RWPE1 (cell line): ENCODE data around the gene C4A.
"Not testable (repeated sequence)": the region's sequence is repeated elsewhere in the genome, so short reads cannot be mapped to it uniquely, and the experiment has no call there.

Experiments
- CTCF ChIA-PET: fragments of 350-600 bp; sonication (Branson Sonifier 250); formaldehyde crosslinking; extraction: SDS; loops from one replicate; lab custom pipeline; 2021; lab: Yijun Ruan, JAX
- POLR2A ChIA-PET: fragments of 400-600 bp; formaldehyde crosslinking; extraction: SDS; loops from one replicate; lab custom pipeline; 2020; ENCODE audit warnings: antibody characterized with exemption; ENCODE audit not compliant: low non-redundant PET; lab: Yijun Ruan, JAX
- DNase-seq: peaks from one replicate; pipeline ENCODE4 v3.0.0; 2012; ENCODE audit warnings: low spot score
- H3K27ac ChIP-seq: fragments of 450-650 bp; 2 replicates; pipeline ENCODE4 v1.5.1; 2017
- CTCF ChIP-seq: fragments of 450-650 bp; conservative IDR thresholded peaks from 2 replicates; pipeline ENCODE4 v1.5.1; 2017; ENCODE audit warnings: low read depth, mild to moderate bottlenecking

The C4A gene

GRCh38 chr6:31978831-31979230 is 3.0 kb upstream of the C4A start:
- no peak for DNase-seq
- no peak overlapping the region; the same call in 1 of the 2 replicates for H3K27ac ChIP-seq
- CTCF ChIA-PET: interaction anchor here (0.6 kb wide), 1 partner anchor 148 kb away, joined by 4 read pairs; no protein-coding TSS in a partner anchor
- no peak for TF ChIP-seq CTCF
- POLR2A ChIA-PET: no interaction called here

GRCh38 chr6:31979238-31979898 is 2.5 kb upstream of the C4A start:
- ChIA-PET CTCF (interaction anchor here (0.6 kb wide), 3 partner anchors 69 to 287 kb away, joined by 3 to 4 read pairs (median 3); no protein-coding TSS in a partner anchor), POLR2A (interaction anchor here (0.6 kb wide), 1 partner anchor 292 kb away, joined by 5 read pairs; no protein-coding TSS in a partner anchor)
- no peak for TF ChIP-seq CTCF
- no peak for DNase-seq
- peak overlapping the region; percentile 25; the same call in 1 of the 2 replicates for H3K27ac ChIP-seq

- ChIA-PET CTCF (interaction anchor here (0.6 kb wide), 3 partner anchors 70 to 287 kb away, joined by 3 read pairs; no protein-coding TSS in a partner anchor), POLR2A (interaction anchor here (0.6 kb wide), 1 partner anchor 293 kb away, joined by 5 read pairs; no protein-coding TSS in a partner anchor)
- H3K27ac ChIP-seq: peak overlapping the region; percentile 27
- not testable (repeated sequence) for DNase-seq
Measured at GRCh38 chr6:31980195-31980876, 1.5 kb upstream of the C4A start.

GRCh38 chr6:31980998-31981397 is 859 bp upstream of the C4A start:
- H3K27ac ChIP-seq, DNase-seq, POLR2A ChIA-PET, CTCF ChIA-PET: not testable (repeated sequence)

GRCh38 chr6:31989363-31989762 is 7.5 kb downstream of the C4A start:
- DNase-seq, H3K27ac ChIP-seq, POLR2A ChIA-PET, CTCF ChIA-PET: not testable (repeated sequence)

GRCh38 chr6:31994421-31994820 is 12.6 kb downstream of the C4A start:
- H3K27ac ChIP-seq, DNase-seq, POLR2A ChIA-PET, CTCF ChIA-PET: not testable (repeated sequence)

GRCh38 chr6:31996385-31996784 is 14.5 kb downstream of the C4A start:
- H3K27ac ChIP-seq, DNase-seq, CTCF ChIA-PET, POLR2A ChIA-PET: not testable (repeated sequence)

GRCh38 chr6:32002546-32003268 is 20.9 kb downstream of the C4A start:
- CTCF ChIA-PET, H3K27ac ChIP-seq, DNase-seq, POLR2A ChIA-PET: not testable (repeated sequence)

GRCh38 chr6:32003301-32003700 is 21.4 kb downstream of the C4A start:
- DNase-seq, H3K27ac ChIP-seq, POLR2A ChIA-PET, CTCF ChIA-PET: not testable (repeated sequence)

- H3K27ac ChIP-seq, DNase-seq, POLR2A ChIA-PET, CTCF ChIA-PET: not testable (repeated sequence)
Measured at GRCh38 chr6:32004393-32004792, 22.5 kb downstream of the C4A start.

- H3K27ac ChIP-seq, CTCF ChIA-PET, POLR2A ChIA-PET, DNase-seq: not testable (repeated sequence)
Measured at GRCh38 chr6:32004864-32005537, 23.1 kb downstream of the C4A start.

- H3K27ac ChIP-seq, CTCF ChIA-PET, DNase-seq, POLR2A ChIA-PET: not testable (repeated sequence)
Measured at GRCh38 chr6:32005538-32005880, 23.7 kb downstream of the C4A start.

- POLR2A ChIA-PET, H3K27ac ChIP-seq, DNase-seq, CTCF ChIA-PET: not testable (repeated sequence)
Measured at GRCh38 chr6:32005991-32006529, 24.2 kb downstream of the C4A start.

- DNase-seq, CTCF ChIA-PET, H3K27ac ChIP-seq, POLR2A ChIA-PET: not testable (repeated sequence)
Measured at GRCh38 chr6:32007086-32007485, 25.2 kb downstream of the C4A start.
